Osteocyte (in vitro differentiated cells): Measurements from ENCODE around the gene TBC1D1. TPM values are rescaled to one million over a fixed set of nuclear protein-coding genes. Genes with fewer than 3 reads are reported as not detected.

Experiments used
- DNase-seq: peaks from one replicate; pipeline ENCODE4 v3.0.0; 2021; ENCODE audit warnings: mixed read lengths; ENCODE audit not compliant: unreplicated experiment; ENCODE audit errors: extremely low spot score
- H3K27ac Mint-ChIP-seq: one replicate; pipeline ENCODE4 v1.8.0; 2021; ENCODE audit warnings: mild to moderate bottlenecking, mixed read lengths; ENCODE audit not compliant: unreplicated experiment
- H3K27me3 Mint-ChIP-seq: one replicate; pipeline ENCODE4 v1.8.0; 2021; ENCODE audit warnings: mixed read lengths; ENCODE audit not compliant: unreplicated experiment
- H3K36me3 Mint-ChIP-seq: one replicate; pipeline ENCODE4 v1.8.0; 2021; ENCODE audit warnings: mixed read lengths; ENCODE audit not compliant: unreplicated experiment
- H3K4me1 Mint-ChIP-seq: one replicate; pipeline ENCODE4 v1.8.0; 2021; ENCODE audit warnings: mixed read lengths; ENCODE audit not compliant: unreplicated experiment
- H3K4me3 Mint-ChIP-seq: one replicate; pipeline ENCODE4 v1.8.0; 2021; ENCODE audit warnings: mild to moderate bottlenecking, moderate library complexity, mixed read lengths; ENCODE audit not compliant: unreplicated experiment
- H3K9me3 Mint-ChIP-seq: one replicate; pipeline ENCODE4 v1.8.0; 2021; ENCODE audit warnings: mixed read lengths; ENCODE audit not compliant: unreplicated experiment
- total RNA-seq: library from RNA; stranded (reverse); gene quantifications from 2 replicates; pipeline ENCODE4 v1.2.1, GENCODE V29; 2021
- TF ChIP-seq, protein P1 (sequence below): fragments of 200-600 bp; sonication (generic); IDR thresholded peaks from 2 replicates; pipeline ENCODE4 v1.5.0; 2021; ENCODE audit warnings: antibody characterized with exemption, mild to moderate bottlenecking, moderate library complexity

The TBC1D1 gene
- total RNA-seq, 1 donor from 2014 or later: 46.2 TPM

DNA sequence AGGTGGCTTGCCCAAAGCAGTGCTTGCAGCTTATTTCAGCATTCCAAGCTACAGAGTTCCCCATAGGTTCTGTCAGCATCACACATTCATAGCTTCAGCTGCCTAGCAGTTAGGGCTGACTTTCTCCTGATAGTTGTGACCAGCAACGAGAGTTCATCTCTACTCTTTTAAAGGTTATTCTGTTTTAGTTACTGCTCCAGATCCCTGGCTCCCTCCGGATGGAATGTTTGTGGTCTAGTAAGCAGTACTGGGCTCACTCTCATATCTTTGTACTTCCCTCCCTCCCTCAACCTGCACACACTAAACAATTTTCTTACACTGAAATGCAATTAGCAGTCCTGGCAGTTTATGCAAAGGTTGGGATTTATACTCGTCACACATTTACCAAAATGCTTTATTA lies 113.2 kb downstream of the TBC1D1 start:
- H3K27ac Mint-ChIP-seq: no peak overlapping the region
- no peaks in the 10 kb centered on the region for H3K27me3 Mint-ChIP-seq
- peaks cover 20% of the 10 kb centered on the region for H3K4me1 Mint-ChIP-seq
- H3K36me3 Mint-ChIP-seq: no peaks in the 10 kb centered on the region
- no peak overlapping the region for H3K4me3 Mint-ChIP-seq
- no peak for DNase-seq
- no peaks in the 10 kb centered on the region for H3K9me3 Mint-ChIP-seq
- TF ChIP-seq, protein P1, sequence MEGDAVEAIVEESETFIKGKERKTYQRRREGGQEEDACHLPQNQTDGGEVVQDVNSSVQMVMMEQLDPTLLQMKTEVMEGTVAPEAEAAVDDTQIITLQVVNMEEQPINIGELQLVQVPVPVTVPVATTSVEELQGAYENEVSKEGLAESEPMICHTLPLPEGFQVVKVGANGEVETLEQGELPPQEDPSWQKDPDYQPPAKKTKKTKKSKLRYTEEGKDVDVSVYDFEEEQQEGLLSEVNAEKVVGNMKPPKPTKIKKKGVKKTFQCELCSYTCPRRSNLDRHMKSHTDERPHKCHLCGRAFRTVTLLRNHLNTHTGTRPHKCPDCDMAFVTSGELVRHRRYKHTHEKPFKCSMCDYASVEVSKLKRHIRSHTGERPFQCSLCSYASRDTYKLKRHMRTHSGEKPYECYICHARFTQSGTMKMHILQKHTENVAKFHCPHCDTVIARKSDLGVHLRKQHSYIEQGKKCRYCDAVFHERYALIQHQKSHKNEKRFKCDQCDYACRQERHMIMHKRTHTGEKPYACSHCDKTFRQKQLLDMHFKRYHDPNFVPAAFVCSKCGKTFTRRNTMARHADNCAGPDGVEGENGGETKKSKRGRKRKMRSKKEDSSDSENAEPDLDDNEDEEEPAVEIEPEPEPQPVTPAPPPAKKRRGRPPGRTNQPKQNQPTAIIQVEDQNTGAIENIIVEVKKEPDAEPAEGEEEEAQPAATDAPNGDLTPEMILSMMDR: no peak

DNA sequence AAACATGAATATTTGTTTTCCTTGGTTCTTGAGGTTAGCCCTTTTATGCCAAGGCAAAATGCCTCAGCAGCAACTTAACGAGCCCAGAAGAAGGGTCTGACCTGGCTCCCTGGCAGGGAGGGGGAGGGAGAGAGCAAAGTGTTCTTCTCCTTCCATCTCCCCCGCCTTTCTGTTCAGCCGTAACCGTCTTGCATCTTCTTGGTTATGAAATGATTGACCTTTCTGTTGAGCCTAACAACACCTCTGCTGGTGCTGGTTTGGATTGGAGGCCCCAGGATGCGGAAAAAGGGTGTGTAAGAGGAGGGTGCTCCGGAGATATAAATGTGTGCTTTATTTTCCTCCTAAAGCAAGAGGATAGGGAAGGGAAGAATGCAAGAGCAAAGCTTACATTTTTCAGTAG lies 114.0 kb downstream of the TBC1D1 start:
- no peak overlapping the region for H3K27ac Mint-ChIP-seq
- no peak overlapping the region for H3K4me3 Mint-ChIP-seq
- peaks cover 27% of the 10 kb centered on the region for H3K4me1 Mint-ChIP-seq
- H3K27me3 Mint-ChIP-seq: no peaks in the 10 kb centered on the region
- TF ChIP-seq, protein P1: no peak
- H3K9me3 Mint-ChIP-seq: no peaks in the 10 kb centered on the region
- DNase-seq: no peak
- no peaks in the 10 kb centered on the region for H3K36me3 Mint-ChIP-seq

DNA sequence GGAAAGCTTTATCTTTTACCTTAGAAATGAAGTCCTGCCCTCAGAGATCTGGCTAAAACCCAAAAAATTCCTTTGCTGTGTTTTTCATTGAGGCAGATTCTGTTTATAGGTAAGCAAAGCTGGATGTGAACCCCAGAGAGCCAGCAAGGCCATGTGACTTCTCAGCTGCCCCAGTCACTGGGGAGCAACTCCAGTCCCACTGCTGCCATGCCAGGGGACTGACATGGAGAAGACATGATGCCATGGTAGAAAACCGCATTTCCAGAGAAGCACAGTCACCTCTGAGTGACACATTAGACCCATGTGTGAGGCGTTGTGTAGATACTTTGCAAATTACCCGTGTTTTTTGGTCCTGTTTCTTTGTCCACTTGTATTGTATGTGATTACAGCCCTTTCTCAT lies 114.8 kb downstream of the TBC1D1 start:
- TF ChIP-seq, protein P1: no peak
- Mint-ChIP-seq H3K36me3 (no peaks in the 10 kb centered on the region), H3K4me3 (no peak overlapping the region), H3K9me3 (no peaks in the 10 kb centered on the region), H3K27me3 (no peaks in the 10 kb centered on the region), H3K4me1 (peaks cover 27% of the 10 kb centered on the region), H3K27ac (no peak overlapping the region)
- DNase-seq: no peak

DNA sequence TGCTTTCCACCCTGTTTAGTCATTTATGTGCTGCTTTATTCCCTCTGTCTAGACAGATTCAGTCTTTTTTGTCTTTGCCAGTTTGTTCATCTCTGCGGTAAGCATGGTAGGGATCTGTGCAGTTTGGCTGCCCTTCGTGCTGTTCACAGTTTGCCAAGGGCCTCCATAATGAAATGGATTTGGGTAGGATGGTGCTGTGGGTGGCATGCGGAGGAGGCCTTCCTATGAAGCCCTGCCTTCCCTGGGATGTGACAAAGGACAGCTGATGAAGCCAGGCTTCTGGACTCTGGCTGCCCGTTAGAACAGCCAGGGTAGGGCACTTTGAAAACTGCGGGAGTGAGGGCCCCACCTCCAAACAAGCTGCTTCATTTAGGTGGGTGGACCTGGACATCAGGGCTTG lies 116.8 kb downstream of the TBC1D1 start:
- Mint-ChIP-seq H3K9me3 (no peaks in the 10 kb centered on the region), H3K27me3 (no peaks in the 10 kb centered on the region), H3K36me3 (no peaks in the 10 kb centered on the region), H3K27ac (no peak overlapping the region), H3K4me1 (peaks cover 21% of the 10 kb centered on the region), H3K4me3 (no peak overlapping the region)
- no peak for DNase-seq
- TF ChIP-seq, protein P1: no peak

DNA sequence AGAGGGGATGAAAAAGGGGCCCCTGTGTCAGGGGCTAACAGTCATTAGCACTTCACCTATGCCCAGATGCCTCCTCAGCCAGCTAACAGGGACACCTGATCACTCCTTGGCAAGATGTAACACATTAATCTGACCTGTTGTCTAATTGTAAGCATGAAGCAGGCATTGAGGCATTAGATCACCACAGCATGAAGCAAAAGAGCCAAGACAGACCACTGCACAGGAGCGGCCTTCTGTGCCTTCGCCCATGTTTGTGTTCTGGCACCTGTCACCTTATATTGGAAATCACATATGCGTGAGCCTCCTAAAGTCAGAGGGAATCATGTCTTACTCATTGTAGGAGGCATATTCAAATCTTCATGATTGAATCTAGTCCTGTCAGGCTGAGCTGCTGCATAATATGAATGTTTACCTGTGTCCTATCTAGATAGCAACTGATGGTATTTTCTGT lies 117.7 kb downstream of the TBC1D1 start:
- H3K4me1 Mint-ChIP-seq: peaks cover 24% of the 10 kb centered on the region
- no peaks in the 10 kb centered on the region for H3K27me3 Mint-ChIP-seq
- H3K4me3 Mint-ChIP-seq: no peak overlapping the region
- TF ChIP-seq, protein P1: no peak
- DNase-seq: no peak
- no peak overlapping the region for H3K27ac Mint-ChIP-seq
- no peaks in the 10 kb centered on the region for H3K36me3 Mint-ChIP-seq
- no peaks in the 10 kb centered on the region for H3K9me3 Mint-ChIP-seq
